ENCODE data around the gene ANKRD18A. TPM values are rescaled to one million over a fixed set of nuclear protein-coding genes. Genes with fewer than 3 reads are reported as not detected.

The ANKRD18A gene
- total RNA-seq, 1 experiment from 2014 or later: 46.0 TPM

DNA sequence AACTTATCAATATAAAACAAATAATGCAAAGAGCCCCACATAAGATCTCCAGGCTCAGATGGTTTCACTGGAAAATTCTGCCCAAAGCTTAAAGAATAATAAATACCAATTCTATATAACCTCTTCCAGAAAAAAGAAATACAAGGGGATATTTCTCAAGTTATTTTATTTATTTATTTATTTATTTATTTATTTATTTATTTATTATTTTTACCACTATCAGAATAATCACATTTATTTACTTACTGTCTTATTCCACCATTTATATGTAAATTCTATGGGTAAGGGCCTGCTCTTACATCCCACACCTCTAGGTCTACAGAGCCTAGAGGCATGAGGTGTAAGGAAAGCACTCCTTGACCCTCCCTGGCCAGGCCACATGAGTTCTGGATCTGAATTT, 91.1 kb downstream of the ANKRD18A start:
- intact Hi-C loops (cut with micrococcal nuclease): no loop called here
- Mint-ChIP-seq H3K9me3 (ENCODE audit: unreplicated experiment) (no peaks in the 10 kb centered on the region), H3K4me3 (ENCODE audit: unreplicated experiment) (no peak overlapping the region), H3K27me3 (ENCODE audit: insufficient read depth, unreplicated experiment) (no peaks in the 10 kb centered on the region), H3K27ac (ENCODE audit: low read depth, unreplicated experiment) (no peak overlapping the region), H3K4me1 (ENCODE audit: insufficient read depth, unreplicated experiment) (no peaks in the 10 kb centered on the region), H3K36me3 (ENCODE audit: insufficient read depth, unreplicated experiment) (peaks cover 6% of the 10 kb centered on the region)
- ChIA-PET POLR2A (no interaction called here), CTCF (no interaction called here)
- TF ChIP-seq, protein P1, sequence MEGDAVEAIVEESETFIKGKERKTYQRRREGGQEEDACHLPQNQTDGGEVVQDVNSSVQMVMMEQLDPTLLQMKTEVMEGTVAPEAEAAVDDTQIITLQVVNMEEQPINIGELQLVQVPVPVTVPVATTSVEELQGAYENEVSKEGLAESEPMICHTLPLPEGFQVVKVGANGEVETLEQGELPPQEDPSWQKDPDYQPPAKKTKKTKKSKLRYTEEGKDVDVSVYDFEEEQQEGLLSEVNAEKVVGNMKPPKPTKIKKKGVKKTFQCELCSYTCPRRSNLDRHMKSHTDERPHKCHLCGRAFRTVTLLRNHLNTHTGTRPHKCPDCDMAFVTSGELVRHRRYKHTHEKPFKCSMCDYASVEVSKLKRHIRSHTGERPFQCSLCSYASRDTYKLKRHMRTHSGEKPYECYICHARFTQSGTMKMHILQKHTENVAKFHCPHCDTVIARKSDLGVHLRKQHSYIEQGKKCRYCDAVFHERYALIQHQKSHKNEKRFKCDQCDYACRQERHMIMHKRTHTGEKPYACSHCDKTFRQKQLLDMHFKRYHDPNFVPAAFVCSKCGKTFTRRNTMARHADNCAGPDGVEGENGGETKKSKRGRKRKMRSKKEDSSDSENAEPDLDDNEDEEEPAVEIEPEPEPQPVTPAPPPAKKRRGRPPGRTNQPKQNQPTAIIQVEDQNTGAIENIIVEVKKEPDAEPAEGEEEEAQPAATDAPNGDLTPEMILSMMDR (IDR thresholded peaks at IDR 0.05; ENCODE audit: unreplicated experiment): no peak
- BruUV-seq (replicated peaks): no TSS peak
- no peak for DNase-seq (ENCODE audit: unreplicated experiment)

DNA sequence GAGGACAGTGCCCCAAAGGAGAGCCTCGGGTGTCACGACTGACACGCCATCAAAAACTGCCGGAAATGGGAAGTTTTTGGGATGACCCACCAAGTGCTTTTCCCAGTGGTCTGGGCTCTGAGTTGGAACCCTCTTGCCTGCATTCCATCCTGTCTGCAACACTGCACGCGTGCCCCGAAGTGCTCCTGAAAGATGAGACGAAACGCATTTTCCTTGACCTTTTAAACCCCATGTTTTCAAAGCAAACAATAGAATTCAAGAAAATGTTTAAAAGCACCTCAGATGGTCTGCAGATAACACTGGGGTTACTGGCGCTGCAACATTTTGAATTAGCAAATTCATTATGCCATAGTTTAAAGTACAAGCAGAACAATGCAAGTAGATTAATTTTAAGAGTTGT, 92.9 kb downstream of the ANKRD18A start:
- TF ChIP-seq, protein P1 (IDR thresholded peaks at IDR 0.05; ENCODE audit: unreplicated experiment): no peak
- intact Hi-C loops (cut with micrococcal nuclease): no loop called here
- ChIA-PET CTCF (no interaction called here), POLR2A (no interaction called here)
- BruUV-seq (replicated peaks): no TSS peak
- H3K9me3 Mint-ChIP-seq (ENCODE audit: unreplicated experiment): no peaks in the 10 kb centered on the region
- no peak for DNase-seq (ENCODE audit: unreplicated experiment)
- no peak overlapping the region for H3K27ac Mint-ChIP-seq (ENCODE audit: low read depth, unreplicated experiment)
- no peaks in the 10 kb centered on the region for H3K36me3 Mint-ChIP-seq (ENCODE audit: insufficient read depth, unreplicated experiment)
- H3K4me1 Mint-ChIP-seq (ENCODE audit: insufficient read depth, unreplicated experiment): no peaks in the 10 kb centered on the region
- H3K27me3 Mint-ChIP-seq (ENCODE audit: insufficient read depth, unreplicated experiment): no peaks in the 10 kb centered on the region
- H3K4me3 Mint-ChIP-seq (ENCODE audit: unreplicated experiment): no peak overlapping the region

DNA sequence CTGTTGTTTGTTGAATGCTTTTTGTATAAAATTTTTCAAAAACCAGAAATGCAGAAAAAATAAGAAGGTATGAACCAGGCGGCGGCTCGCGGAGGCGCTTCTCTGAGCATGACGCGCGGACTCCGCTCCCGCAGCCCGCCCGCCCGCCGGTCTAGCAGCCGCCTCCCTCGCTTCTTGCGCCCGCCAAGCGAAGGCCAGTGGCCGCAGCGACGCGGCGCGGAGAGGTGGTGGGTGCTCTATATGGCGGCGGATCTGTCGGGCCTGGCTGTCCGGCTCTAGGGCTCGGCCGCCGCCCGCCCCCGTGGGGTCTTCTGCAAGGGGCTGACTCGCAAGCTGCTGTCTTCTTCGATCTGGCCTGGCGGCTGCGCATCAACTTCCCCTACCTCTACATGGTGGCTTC, 93.8 kb downstream of the ANKRD18A start:
- TF ChIP-seq, protein P1 (IDR thresholded peaks at IDR 0.05; ENCODE audit: unreplicated experiment): no peak
- CTCF ChIA-PET: interaction anchor here (0.7 kb wide), 1 partner anchor 1222 kb away, joined by 3 read pairs; no protein-coding TSS in a partner anchor

DNA sequence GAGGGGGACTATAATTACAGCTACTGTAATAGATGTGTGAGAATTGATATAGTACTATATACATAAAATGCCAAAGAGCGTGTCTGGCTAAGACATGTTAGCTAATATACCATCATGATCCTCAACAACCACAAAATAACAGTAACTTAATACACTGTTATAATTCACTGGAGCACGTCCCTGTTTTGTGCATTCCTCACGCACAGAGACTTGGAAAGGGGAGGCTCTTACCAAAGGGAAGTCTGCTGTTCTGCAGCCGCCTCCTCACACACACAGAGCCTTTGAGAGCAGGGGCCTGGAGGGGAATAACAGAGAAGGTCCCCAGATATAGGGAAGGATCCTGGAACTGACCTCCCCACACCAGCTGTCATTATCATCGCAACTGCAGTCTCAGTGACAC, 97.3 kb downstream of the ANKRD18A start:
- Mint-ChIP-seq H3K36me3 (ENCODE audit: insufficient read depth, unreplicated experiment) (no peaks in the 10 kb centered on the region), H3K27me3 (ENCODE audit: insufficient read depth, unreplicated experiment) (no peaks in the 10 kb centered on the region), H3K9me3 (ENCODE audit: unreplicated experiment) (no peaks in the 10 kb centered on the region), H3K27ac (ENCODE audit: low read depth, unreplicated experiment) (no peak overlapping the region), H3K4me3 (ENCODE audit: unreplicated experiment) (no peak overlapping the region), H3K4me1 (ENCODE audit: insufficient read depth, unreplicated experiment) (no peaks in the 10 kb centered on the region)
- no peak for DNase-seq (ENCODE audit: unreplicated experiment)
- intact Hi-C loops (cut with micrococcal nuclease): no loop called here
- ChIA-PET CTCF (no interaction called here), POLR2A (no interaction called here)
- no TSS peak for BruUV-seq (replicated peaks)
- TF ChIP-seq, protein P1 (IDR thresholded peaks at IDR 0.05; ENCODE audit: unreplicated experiment): no peak

More for the DNA sequence above, 93.8 kb downstream of the ANKRD18A start:
- H3K4me1 Mint-ChIP-seq (ENCODE audit: insufficient read depth, unreplicated experiment): no peaks in the 10 kb centered on the region
- no peak for DNase-seq (ENCODE audit: unreplicated experiment)
- no peaks in the 10 kb centered on the region for H3K27me3 Mint-ChIP-seq (ENCODE audit: insufficient read depth, unreplicated experiment)
- POLR2A ChIA-PET: no interaction called here
- H3K36me3 Mint-ChIP-seq (ENCODE audit: insufficient read depth, unreplicated experiment): no peaks in the 10 kb centered on the region
- H3K27ac Mint-ChIP-seq (ENCODE audit: low read depth, unreplicated experiment): no peak overlapping the region
- intact Hi-C loops (cut with micrococcal nuclease): no loop called here
- no peaks in the 10 kb centered on the region for H3K9me3 Mint-ChIP-seq (ENCODE audit: unreplicated experiment)
- H3K4me3 Mint-ChIP-seq (ENCODE audit: unreplicated experiment): no peak overlapping the region
- no TSS peak for BruUV-seq (replicated peaks)
